Stimulated activated CD4-positive, alpha-beta T cell treated with anti-CD3 and anti-CD28 coated beads, TNF-alpha, amount 100 ng/mL, for 24 hours (primary cell): ENCODE measurements around the gene ARL6IP6.

Experiments used
- DNase-seq, 3 experiments: peaks; one replicate each; pipeline ENCODE4 v3.0.0-alpha.2; 2020; ENCODE audit warnings: low read depth in 3 of 3

ARL6IP6 gene

DNA sequence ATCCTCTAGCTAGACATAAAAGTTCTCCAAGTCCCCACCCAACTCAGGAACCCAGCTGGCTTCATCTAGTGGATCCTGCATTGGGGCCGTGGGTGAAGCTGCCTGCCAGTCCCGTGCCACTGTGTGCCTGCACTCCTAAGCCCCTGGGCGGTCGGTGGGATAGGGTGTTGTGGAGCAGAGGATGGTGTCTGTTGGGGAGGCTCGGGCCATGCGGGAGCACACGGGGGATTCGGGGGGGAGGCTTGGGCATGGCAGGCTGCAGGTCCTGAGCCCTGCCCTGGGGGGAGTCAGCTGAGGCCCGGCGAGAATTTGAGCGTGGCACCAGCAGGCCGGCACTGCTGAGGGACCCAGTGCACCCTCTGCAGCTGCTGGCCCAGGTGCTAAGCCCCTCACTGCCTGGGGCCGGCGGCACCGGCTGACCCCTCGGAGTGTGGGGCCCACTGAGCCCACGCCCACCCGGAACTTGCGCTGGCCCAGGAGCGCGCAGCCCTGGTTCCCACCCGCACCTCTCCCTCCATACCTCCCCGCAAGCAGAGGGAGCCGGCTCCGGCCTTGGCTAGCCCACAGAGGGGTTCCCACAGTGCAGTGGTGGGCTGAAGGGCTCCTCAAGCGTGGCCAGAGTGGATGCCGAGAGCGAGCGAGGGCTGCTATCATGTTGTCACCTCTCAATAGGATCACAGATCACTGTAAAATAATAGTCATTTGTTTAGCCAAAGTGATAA is 86.4 kb downstream of the ARL6IP6 start:
- no peak for DNase-seq

DNA sequence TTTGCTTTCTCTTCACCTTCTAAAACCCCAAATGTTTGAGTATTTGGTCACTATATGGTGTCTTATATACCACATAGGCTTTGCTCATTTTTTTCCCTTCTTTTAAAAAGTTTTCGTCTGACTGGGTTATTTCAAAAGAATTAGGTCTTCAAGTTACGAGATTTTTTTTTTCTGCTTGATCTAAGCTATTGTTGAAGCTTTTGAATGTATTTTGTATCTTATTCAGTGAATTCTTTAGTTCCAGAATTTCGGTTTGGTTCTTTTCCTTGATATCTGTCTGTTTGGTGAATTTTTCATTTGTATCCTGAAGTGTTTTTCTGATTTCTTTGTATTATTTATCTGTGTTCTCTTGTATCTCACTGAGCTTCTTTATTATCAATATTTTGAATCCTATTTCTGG is 93.5 kb downstream of the ARL6IP6 start:
- DNase-seq: no peak
